HG02943 (cell line): ENCODE measurements around the gene PLA2G10.
"Not testable (repeated sequence)": the region's sequence is repeated elsewhere in the genome, so short reads cannot be mapped to it uniquely, and the experiment has no call there.

Experiments used
- ATAC-seq: cut with Tn5 transposase; IDR thresholded peaks from one replicate; pipeline ENCODE4 v1.9.1; 2021; ENCODE audit warnings: mild to moderate bottlenecking, low read depth, moderate library complexity; ENCODE audit not compliant: unreplicated experiment

Gene PLA2G10

DNA sequence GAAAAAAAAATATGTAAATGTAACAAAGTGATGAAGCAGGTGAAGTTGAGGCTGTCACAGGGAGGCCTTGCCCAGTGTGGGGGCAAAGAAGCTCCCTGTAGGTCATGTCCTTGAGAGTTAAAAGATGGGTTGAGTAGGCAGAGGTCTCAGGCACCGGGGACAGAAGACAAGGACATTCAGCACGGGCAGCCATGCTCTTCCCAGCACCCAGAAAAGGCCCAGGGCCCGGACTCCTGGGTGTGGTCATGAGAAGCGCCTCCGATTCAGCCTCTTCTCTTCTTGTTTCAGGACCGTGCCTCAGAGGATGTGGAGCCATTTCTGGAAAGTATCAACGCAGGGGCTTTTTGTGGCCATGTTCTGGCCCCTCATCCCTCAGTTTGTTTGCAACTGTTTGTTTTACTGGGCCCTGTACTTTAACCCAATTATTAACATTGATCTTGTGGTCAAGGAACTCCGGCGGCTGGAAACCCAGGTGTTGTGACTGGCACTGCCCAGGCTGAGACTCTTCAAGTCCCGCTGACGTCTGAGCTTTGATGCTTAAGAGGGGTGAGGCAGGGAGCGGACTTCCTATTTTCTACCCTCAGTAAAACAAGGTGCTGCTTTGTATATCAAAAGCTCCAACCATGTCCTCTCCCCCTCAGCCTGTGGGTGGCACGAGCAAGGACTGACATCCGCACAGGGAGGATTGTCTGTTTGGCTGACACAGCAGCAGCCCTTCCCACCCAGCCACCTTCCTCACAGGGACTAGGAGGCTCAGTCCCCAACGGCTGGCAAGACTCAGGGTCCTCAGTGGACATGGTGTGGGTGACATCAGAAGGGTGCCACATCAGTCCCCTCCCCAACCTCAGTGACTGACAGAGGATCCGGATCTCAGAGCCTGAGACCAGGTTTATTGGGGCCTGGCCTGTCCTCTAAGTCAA, 26.5 kb downstream of the PLA2G10 start:
- no peak for ATAC-seq

DNA sequence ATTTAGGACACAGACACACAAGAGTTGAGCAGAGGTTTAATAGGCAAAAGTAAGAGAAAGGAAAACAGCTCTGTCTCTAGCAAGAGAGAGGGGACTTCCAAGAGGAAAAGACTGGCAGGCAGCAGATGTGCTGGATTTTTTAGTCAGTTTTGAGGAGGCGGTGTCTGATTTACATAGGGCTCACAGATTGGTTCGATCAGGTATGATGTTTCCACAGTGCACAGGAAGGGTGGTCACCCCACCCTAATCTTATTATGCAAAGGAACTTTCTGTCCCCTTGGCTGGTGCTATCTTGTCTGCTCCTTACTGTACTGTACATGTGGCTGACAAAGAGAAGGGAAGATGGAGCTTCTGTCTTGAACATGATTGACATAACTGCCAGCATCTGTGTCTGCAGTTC, 36.0 kb downstream of the PLA2G10 start:
- no peak for ATAC-seq

DNA sequence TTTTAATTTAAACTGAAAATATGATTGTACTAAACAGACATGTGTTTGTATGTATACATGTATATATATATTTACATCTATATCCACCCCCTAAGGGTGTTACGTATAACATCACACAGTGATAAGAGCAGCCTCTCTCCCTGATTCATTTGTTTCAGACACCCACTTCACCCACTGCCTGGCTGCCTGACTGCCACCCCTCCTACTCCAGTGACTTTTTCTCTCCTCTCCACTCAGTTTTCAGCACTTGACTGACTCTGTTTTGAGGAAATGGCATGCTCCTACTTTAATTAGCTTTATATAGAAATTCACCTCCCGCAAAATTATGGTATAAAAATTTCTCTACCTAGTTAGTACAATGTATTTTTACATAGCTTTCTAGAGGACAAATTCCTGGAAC, 41.4 kb downstream of the PLA2G10 start:
- no peak for ATAC-seq

DNA sequence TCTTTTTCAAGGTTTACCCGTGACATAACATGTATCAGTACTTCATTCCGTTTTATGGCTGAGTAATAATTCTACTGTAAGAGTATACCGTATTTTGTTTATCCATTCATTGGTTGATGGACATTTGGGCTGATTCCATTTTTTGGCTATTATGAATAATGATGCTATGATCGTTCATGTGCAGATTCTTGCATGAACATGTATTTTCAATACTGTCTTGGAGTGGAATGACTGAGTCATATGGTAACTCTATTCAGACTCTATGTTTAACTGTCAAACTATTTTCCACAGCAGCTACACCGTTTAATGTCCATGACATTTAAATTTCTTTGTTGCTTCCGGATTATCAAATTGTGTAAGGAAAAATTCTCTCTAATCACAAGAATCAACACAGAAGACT, 43.5 kb downstream of the PLA2G10 start:
- no peak for ATAC-seq

DNA sequence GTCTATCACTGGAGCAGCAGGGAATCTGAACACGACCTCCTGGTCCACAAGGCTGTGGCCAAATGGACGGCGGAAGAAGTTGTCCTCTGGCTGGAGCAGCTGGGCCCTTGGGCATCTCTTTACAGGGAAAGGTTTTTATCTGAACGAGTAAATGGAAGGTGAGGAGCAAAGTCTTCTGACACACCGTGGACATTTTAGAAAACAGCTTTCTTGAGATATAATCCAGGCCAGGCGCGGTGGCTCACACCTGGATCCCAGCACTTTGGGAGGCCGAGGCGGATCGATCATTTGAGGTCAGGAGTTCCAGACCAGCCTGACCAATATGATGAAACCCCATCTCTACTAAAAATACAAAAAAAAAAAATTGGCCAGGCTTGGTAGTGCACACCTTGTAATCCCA, 44.3 kb downstream of the PLA2G10 start:
- no peak for ATAC-seq

DNA sequence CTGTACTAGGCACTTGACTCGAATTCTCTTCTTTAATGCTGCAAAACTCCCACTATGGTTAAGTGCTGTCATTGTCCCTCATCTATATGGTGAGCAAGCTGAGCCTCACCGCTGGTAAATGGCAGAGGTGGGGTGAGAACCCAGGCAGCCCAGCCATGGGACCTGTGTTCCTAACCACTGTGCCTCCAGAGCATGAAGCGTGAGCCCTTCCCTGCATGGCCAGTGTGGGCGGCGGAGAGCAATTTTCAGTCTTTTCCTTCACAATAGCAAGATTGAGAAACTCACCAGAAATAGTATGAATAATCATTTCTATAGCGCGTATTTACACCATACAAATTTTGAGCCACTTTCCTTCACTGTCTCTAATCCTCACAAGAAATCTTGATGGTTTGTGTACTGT, 52.2 kb downstream of the PLA2G10 start:
- ATAC-seq: no peak

DNA sequence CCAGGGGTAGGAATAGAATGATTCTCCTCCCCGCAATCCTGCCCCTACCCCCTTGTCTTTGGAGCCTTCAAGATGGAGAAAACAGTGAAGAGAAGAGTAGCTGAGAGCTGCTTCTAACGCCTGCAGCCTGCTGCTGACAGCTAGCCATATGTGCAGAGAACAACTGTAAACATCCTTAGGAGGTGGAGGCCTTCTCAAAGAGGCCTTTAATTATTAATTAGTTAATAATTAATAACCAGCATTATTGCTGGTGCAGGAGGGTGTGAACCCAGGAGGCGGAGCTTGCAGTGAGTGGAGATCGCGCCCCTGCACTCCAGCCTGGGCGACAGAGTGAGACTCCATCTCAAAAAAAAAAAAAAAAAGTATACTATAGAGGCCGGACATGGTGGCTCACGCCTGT, 52.9 kb downstream of the PLA2G10 start:
- ATAC-seq: no peak

DNA sequence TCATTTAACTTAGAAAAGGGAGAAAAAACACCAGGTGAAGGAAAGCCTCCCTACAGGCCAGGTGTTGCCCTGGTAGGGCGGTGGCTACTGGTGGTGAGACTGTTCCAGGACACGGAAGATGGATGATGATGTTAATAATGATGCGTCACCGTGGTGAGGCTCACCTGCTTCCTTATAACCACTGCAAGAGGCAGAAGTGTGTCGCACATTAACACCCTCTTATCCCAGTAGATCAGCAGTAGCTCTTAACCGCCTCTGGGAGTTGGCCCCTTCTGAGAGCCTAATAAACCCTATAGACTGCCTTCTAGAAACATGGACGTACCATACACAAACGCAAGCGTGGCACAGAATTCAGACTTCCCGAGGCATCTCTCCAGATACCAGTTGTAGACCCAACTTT, 53.6 kb downstream of the PLA2G10 start:
- no peak for ATAC-seq

DNA sequence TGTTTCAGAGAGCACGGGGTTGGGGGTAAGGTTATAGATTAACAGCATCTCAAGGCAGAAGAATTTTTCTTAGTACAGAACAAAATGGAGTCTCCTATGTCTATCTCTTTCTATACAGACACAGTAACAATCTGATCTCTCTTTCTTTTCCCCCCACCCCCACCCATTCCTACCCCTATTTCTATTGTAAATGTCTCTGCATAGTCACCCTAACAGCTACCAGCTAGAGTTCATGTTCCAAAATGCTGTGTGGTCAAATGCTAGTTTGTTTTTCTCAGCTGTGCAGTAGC, 57.2 kb downstream of the PLA2G10 start:
- not testable (repeated sequence) for ATAC-seq

DNA sequence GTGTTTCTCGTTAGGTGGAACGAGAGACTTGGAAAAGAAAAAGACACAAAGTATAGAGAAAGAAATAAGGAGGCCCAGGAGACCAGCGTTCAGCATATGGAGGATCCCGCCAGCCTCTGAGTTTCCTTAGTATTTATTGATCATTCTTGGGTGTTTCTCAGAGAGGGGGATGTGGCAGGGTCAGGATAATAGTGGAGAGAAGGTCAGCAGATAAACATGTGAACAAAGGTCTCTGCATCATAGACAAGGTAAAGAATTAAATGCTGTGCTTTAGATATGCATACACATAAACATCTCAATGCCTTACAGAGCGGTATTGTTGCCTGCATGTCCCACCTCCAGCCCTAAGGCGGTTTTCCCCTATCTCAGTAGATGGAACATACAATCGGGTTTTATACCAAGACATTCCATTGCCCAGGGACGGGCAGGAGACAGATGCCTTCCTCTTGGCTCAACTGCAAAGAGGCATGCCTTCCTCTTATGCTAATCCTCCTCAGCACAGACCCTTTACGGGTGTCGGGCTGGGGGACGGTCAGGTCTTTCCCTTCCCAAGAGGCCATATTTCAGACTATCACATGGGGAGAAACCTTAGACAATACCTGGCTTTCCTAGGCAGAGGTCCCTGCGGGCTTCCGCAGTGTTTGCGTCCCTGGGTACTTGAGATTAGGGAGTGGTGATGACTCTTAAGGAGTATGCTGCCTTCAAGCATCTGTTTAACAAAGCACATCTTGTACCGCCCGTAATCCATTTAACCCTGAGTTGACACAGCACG, 57.7 kb downstream of the PLA2G10 start:
- ATAC-seq: not testable (repeated sequence)

DNA sequence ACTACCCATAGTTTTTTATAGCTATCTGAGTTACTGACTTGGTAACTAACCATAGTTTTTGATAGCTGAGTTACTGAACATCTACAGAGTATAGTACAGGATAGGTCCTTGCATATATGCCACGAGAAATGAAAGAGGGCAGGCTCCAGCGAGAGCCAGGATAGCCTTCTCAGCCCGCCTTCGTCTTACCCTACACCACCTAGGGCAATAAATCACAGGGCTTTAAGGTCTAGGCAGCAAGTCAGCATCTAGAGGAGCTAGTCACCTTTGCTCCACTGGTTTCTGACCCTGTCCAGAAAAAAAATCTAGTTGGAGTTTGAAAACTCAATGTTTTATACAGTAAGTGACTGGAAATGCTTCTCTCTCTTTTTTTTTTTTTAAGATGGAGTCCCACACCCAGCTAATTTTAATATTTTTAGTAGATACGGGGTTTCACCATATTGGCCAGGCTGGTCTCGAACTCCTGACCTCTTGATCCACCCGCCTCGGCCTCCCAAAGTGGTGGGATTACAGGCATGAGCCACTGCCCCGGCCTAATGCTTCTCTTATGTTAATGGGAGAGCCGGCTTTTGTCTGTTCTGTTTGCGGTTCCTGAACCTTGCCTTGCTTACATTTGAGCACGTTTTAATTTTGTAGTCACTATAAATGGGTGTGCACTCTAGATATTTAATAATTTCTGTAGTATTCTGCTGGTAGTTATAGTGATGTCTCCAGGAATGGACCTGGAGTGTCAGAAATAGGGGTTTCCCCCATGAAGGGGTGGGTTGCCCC, 58.5 kb downstream of the PLA2G10 start:
- no peak for ATAC-seq

DNA sequence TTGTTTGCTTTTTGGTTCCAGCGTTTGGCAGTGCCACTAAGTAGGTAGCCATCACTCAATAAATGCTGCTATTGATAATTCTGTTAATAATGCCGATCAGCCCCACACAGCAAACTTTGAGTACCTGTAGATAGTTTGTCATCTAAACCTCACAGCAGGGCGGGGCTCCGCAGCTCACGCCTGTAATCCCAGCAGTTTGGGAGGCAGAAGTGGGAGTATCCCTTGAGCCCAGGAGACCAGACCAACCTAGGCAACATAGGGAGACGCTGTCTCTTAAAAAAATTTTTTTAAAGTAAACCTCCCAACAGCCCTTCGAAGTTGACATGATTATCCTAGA, 59.8 kb downstream of the PLA2G10 start:
- no peak for ATAC-seq

DNA sequence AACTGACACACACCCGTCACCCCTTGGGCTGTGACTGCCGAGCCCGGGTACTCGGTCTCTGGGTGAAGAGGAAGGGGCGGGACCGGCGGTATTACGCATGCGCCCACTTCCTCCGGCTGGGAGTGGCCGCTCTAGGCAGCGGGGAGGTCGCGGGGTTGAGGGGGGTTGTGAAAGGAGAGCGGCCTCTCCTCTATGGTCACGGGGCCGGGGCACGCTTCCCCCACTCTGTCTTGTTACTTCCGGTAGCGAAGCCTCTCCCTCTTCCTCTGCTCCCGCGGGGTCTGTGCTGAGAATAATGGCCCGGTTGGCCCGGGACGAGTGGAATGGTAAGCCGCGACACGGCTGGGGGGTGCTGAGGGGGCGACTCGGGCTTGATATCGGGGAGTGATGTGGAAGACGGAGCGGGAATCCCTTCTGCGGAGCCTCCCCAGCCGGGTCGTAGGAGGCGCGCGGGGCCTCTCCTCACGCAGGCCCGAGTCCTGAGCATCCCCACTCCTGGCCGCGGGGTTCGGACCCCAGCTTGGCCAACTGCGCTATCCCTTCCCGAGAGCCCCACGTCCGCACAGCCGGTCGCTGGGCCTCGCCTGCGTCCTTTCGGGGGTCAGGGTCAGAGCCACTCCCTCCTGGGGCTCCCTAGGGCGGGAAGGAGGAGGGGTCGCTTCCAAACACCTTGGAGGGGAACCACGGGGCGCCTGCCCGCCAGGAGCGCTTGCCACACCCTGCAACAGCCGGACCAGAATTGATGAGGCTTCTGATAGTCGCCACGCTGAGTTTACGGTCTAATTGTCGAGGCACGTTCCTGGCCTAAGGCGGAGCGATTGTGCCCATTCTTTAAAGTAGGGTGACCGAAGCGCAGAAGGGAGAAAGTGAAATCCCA, 61.2 kb downstream of the PLA2G10 start, which contains the start of gene BFAR:
Gene BFAR, plus strand, starts transcription at position 259 of the 877 bp plus-strand sequence. CDS start 11,396 bp downstream, outside the sequence.
- ATAC-seq: peak; percentile 80

DNA sequence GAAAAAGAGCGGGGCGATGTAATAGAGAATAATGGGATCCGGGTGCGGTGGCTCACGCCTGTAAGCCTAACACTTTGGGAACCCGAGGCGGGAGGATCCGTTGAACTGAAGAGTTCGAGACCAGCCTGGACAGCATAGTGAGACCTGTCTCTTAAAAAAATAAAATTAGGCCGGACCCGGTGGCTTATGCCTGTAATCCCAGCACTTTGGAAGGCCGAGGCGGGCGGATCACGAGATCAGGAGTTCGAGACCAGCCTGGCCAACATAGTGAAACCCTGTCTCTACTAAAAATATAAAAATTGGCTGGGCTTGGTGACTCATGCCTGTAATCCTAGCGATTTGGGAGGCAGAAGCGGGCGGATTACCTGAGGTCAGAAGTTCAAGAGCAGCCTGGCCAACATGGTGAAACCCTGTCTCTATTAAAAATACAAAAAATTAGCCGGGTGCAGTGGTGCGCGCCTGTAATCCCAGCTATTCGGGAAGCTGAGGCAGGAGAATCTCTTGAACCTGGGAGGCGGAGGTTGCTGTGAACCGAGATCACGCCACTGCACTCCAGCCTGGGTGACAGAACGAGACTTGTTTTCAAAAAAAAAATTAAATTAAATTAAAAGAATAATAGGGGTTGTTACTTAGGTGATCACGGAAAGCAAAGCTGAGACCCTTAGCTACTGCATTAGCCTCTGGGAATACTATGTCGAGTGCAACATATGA, 63.3 kb downstream of the PLA2G10 start:
- ATAC-seq: not testable (repeated sequence)

DNA sequence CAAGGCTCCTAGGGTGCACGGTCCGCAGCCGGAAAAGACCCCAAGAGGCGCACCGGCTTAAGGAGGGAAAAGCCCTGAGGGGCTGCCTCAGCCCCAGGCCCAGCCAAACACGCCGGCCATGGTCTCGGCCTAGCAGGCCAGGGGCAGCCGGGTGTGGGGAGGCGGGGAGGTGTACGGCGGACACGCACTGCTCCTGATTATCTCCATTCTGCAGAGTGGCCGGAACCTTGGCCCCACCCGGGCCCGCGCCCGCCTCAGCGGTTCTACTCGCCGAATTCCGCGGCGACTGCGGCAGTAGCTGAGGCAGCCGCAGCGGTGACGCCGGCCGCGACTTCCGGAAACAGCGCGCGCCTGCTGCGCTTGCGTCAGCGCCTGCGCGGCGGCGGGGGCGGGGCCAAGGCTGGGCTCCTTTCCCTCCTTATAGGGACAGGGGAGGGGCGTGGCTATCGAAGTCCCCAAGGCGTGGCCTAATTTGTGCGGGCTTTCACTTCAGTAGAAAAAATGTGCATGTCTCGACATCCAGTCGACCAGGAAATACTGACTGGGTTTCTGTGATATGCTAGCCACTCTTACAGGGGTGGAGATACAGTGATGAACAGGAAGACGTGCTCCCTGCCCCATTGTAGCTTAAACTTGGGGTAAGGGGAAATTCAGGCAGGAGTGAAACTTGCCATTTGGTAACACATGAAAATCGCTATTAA, 64.0 kb downstream of the PLA2G10 start, which contains the start of gene PARN:
Gene PARN, minus strand, starts transcription at position 342 of the 701 bp plus-strand sequence. Its CDS starts 135 bp downstream, at position 207.
- ATAC-seq: peak; percentile 51

DNA sequence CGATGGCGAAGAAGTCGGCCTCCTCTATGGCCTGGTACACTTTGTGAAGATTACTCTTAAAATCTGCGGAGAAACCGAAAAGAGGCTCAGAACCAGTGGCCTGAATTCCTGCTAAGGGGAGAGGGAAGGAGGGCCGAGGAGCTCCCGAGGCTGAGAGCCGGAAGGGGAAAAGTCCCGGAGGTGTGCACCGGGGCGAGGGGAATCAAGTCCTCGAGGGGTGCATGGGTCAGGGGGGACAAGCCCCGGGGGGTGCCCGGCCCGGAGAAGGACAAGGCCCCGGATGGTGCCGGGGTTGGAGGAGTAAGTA, 64.5 kb downstream of the PLA2G10 start:
- no peak for ATAC-seq

DNA sequence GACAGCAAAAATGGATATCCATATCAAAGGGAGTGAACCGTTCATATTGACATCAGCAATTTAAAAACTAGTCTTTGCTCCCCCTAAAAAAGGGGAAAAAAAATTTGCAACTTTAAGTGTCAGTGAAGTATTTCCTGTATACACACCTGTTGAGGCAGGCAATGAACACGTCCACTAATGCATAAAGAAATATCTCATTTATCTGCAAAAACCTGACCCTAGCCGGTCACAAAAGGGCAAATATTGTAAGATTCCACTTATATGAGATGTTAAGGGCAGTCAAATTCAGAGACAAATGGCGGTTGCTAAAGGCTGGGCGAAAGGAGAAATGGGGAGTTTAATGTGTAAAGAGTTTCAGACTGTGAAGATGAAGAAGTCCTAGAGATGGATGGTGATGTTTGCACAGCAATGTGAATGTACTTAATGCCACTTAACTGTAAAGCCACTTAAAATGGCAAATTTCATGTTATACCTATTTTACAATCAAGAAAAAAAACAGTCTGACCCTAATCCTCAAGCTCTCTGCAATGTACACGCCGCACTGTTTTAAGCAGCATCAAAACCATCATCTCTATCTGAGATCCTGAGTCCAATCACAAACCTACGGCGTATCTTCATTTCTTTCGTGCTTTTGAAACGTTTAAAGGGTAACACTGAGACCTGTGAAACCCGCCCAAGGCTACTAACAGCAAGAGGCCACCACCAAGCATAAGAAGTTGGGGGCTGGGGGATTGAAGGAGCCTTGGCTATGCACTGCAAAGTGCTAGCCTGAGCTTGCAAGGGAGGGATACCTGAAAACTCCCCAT, 65.1 kb downstream of the PLA2G10 start:
- ATAC-seq: no peak

DNA sequence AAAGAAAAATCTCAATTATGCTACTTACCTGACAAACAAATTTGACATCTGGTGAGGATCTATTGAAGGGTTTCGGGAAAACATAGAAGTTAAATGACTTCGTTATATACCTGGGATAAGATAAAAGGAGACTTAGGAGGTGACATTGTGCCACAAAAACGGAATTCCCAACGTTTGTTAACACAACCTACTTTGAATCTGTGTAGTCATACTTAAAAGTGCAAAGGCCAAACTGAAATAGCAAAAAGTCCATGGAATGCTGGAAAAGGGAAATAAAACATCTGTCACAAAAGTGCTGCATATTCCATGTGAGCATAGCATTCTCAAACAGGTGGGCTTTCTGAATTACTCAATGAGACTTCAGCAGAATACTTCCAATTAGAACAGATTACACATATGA, 67.0 kb downstream of the PLA2G10 start:
- ATAC-seq: no peak
